IPS-20b (cell line): ENCODE measurements around the gene PNLIPRP3.

Source experiments
- H3K27ac ChIP-seq: one replicate; pipeline ENCODE4 v1.5.1; 2013; ENCODE audit warnings: low read length
- H3K27me3 ChIP-seq: 2 replicates; pipeline ENCODE4 v1.6.1; 2013; ENCODE audit warnings: mild to moderate bottlenecking, low read length, inconsistent platforms; ENCODE audit not compliant: insufficient read depth
- H3K36me3 ChIP-seq: 2 replicates; pipeline ENCODE4 v1.6.1; 2013; ENCODE audit warnings: low read depth, mild to moderate bottlenecking, inconsistent platforms, low read length, moderate library complexity; ENCODE audit not compliant: insufficient read depth
- H3K4me1 ChIP-seq: 2 replicates; pipeline ENCODE4 v1.6.1; 2013; ENCODE audit warnings: mild to moderate bottlenecking, control low read depth, inconsistent platforms, low read length, moderate library complexity; ENCODE audit not compliant: insufficient read depth
- H3K4me3 ChIP-seq: 2 replicates; pipeline ENCODE4 v1.5.1; 2013; ENCODE audit warnings: mild to moderate bottlenecking, low read length, inconsistent platforms
- H3K9ac ChIP-seq: 2 replicates; pipeline ENCODE4 v1.6.1; 2013; ENCODE audit warnings: low read depth, mild to moderate bottlenecking, inconsistent platforms, low read length, moderate library complexity
- H3K9me3 ChIP-seq: 2 replicates; pipeline ENCODE4 v1.6.1; 2013; ENCODE audit warnings: mild to moderate bottlenecking, low read depth, low read length, inconsistent platforms; ENCODE audit not compliant: insufficient read depth

The PNLIPRP3 gene

GRCh38 chr10:116522803-116523381, 95.2 kb downstream of the PNLIPRP3 start:
- no peak overlapping the region for H3K27ac ChIP-seq
- H3K4me3 ChIP-seq: no peak overlapping the region
- no peaks in the 10 kb centered on the region for H3K27me3 ChIP-seq
- no peaks in the 10 kb centered on the region for H3K36me3 ChIP-seq
- H3K4me1 ChIP-seq: no peaks in the 10 kb centered on the region
- H3K9me3 ChIP-seq: no peaks in the 10 kb centered on the region
- H3K9ac ChIP-seq: no peak overlapping the region

GRCh38 chr10:116524736-116525135, 97.1 kb downstream of the PNLIPRP3 start:
- Histone ChIP-seq H3K4me3 (no peak overlapping the region), H3K27ac (no peak overlapping the region), H3K9ac (no peak overlapping the region), H3K27me3 (no peaks in the 10 kb centered on the region), H3K9me3 (no peaks in the 10 kb centered on the region), H3K36me3 (no peaks in the 10 kb centered on the region), H3K4me1 (no peaks in the 10 kb centered on the region)

GRCh38 chr10:116526219-116526618, 98.6 kb downstream of the PNLIPRP3 start:
- Histone ChIP-seq H3K4me1 (no peaks in the 10 kb centered on the region), H3K27ac (no peak overlapping the region), H3K9me3 (no peaks in the 10 kb centered on the region), H3K27me3 (no peaks in the 10 kb centered on the region), H3K4me3 (no peak overlapping the region), H3K36me3 (no peaks in the 10 kb centered on the region), H3K9ac (no peak overlapping the region)
